DOHH2 (cell line): ENCODE data around the gene DDX43.

Experiments
- CTCF ChIP-seq: fragments of 200-600 bp; sonication (generic); IDR thresholded peaks from one replicate; pipeline ENCODE4 v1.5.1; 2014; ENCODE audit warnings: antibody characterized with exemption, mild to moderate bottlenecking, low read depth, low read length; ENCODE audit not compliant: poor library complexity, severe bottlenecking
- EZH2phosphoT487 ChIP-seq: fragments of 200-600 bp; sonication (generic); IDR thresholded peaks from 2 replicates; pipeline ENCODE4 v1.6.1; 2017; ENCODE audit warnings: borderline replicate concordance, mild to moderate bottlenecking, antibody characterized with exemption, low read length, moderate library complexity, mixed read lengths

GRCh38 chr6:73388800-73389512 is 5.7 kb upstream of the DDX43 start:
- TF ChIP-seq CTCF: peak; percentile 39
- no peak for TF ChIP-seq EZH2phosphoT487
